Loucy (cell line): ENCODE data around the gene COL25A1.

ENCODE experiments used
- EZH2phosphoT487 ChIP-seq: fragments of 200-600 bp; IDR thresholded peaks from 2 replicates; pipeline ENCODE4 v1.6.1; 2018; ENCODE audit warnings: antibody characterized with exemption, mild to moderate bottlenecking, moderate library complexity, borderline replicate concordance
- TF ChIP-seq, protein P1 (sequence below): fragments of 200-600 bp; sonication (generic); conservative IDR thresholded peaks from 2 replicates; pipeline ENCODE4 v1.5.1; 2014; ENCODE audit warnings: mild to moderate bottlenecking, antibody characterized with exemption, low read length

DNA sequence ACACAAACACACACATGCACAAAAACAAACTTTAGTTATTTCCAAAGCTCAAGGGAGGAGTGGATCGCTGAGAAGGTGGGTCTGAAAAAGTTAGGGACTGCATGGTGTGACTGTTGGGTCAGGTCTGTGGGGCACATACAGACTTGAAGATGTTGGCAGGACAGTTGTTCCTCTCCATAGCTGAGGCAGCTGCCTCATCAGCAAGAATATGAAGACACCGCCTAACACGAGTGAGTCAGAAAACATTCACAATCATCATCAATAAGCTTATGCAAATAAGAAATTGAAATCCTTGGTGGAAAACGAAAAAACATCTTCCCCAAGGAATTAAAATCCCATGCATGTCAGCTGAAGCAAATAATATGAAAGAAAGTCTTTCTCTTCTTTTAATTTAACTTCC lies 148.0 kb downstream of the COL25A1 start:
- TF ChIP-seq, protein P1, sequence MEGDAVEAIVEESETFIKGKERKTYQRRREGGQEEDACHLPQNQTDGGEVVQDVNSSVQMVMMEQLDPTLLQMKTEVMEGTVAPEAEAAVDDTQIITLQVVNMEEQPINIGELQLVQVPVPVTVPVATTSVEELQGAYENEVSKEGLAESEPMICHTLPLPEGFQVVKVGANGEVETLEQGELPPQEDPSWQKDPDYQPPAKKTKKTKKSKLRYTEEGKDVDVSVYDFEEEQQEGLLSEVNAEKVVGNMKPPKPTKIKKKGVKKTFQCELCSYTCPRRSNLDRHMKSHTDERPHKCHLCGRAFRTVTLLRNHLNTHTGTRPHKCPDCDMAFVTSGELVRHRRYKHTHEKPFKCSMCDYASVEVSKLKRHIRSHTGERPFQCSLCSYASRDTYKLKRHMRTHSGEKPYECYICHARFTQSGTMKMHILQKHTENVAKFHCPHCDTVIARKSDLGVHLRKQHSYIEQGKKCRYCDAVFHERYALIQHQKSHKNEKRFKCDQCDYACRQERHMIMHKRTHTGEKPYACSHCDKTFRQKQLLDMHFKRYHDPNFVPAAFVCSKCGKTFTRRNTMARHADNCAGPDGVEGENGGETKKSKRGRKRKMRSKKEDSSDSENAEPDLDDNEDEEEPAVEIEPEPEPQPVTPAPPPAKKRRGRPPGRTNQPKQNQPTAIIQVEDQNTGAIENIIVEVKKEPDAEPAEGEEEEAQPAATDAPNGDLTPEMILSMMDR = no peak
- TF ChIP-seq EZH2phosphoT487 = no peak
